Skeletal muscle cell (primary cell): ENCODE measurements around the gene SPIN1.

Experiments
- DNase-seq: peaks from one replicate; pipeline ENCODE4 v3.0.0-alpha.2; 2010; ENCODE audit warnings: low read depth
- H3K4me3 ChIP-seq: 2 replicates; pipeline ENCODE4 v1.5.1; 2011; ENCODE audit warnings: low read depth, mild to moderate bottlenecking, control low read depth, low read length, moderate library complexity

SPIN1 gene

GRCh38 chr9:88476491-88477271 is 88.4 kb downstream of the SPIN1 start:
- DNase-seq: no peak
- no peak overlapping the region for H3K4me3 ChIP-seq

GRCh38 chr9:88477300-88477751 is 89.1 kb downstream of the SPIN1 start:
- DNase-seq: peak; percentile 93
- no peak overlapping the region for H3K4me3 ChIP-seq

GRCh38 chr9:88478246-88478645 is 90.0 kb downstream of the SPIN1 start:
- H3K4me3 ChIP-seq: no peak overlapping the region
- no peak for DNase-seq

GRCh38 chr9:88481933-88482332 is 93.7 kb downstream of the SPIN1 start:
- no peak for DNase-seq
- no peak overlapping the region for H3K4me3 ChIP-seq

- no peak for DNase-seq
- no peak overlapping the region for H3K4me3 ChIP-seq
Measured at GRCh38 chr9:88488166-88488565, 99.9 kb downstream of the SPIN1 start.

- H3K4me3 ChIP-seq: no peak overlapping the region
- DNase-seq: no peak
Measured at GRCh38 chr9:88494983-88495721, 106.9 kb downstream of the SPIN1 start.

GRCh38 chr9:88497224-88497623 is 109.0 kb downstream of the SPIN1 start:
- no peak overlapping the region for H3K4me3 ChIP-seq
- no peak for DNase-seq

GRCh38 chr9:88498880-88499279 is 110.6 kb downstream of the SPIN1 start:
- no peak for DNase-seq
- no peak overlapping the region for H3K4me3 ChIP-seq

GRCh38 chr9:88501086-88501485 is 112.8 kb downstream of the SPIN1 start:
- H3K4me3 ChIP-seq: no peak overlapping the region
- DNase-seq: no peak

- no peak for DNase-seq
- H3K4me3 ChIP-seq: no peak overlapping the region
Measured at GRCh38 chr9:88502552-88503034, 114.3 kb downstream of the SPIN1 start.

GRCh38 chr9:88503081-88503844 is 115.0 kb downstream of the SPIN1 start:
- DNase-seq: no peak
- no peak overlapping the region for H3K4me3 ChIP-seq

GRCh38 chr9:88503845-88504764 is 115.9 kb downstream of the SPIN1 start:
- no peak overlapping the region for H3K4me3 ChIP-seq
- DNase-seq: no peak

- no peak overlapping the region for H3K4me3 ChIP-seq
- DNase-seq: no peak
Measured at GRCh38 chr9:88508326-88508725, 120.1 kb downstream of the SPIN1 start.

GRCh38 chr9:88511906-88512305 is 123.7 kb downstream of the SPIN1 start:
- no peak overlapping the region for H3K4me3 ChIP-seq
- DNase-seq: no peak

GRCh38 chr9:88514247-88514646 is 126.0 kb downstream of the SPIN1 start:
- H3K4me3 ChIP-seq: no peak overlapping the region
- DNase-seq: no peak

GRCh38 chr9:88521308-88521707 is 133.1 kb downstream of the SPIN1 start:
- no peak for DNase-seq
- H3K4me3 ChIP-seq: no peak overlapping the region

GRCh38 chr9:88522360-88522759 is 134.1 kb downstream of the SPIN1 start:
- H3K4me3 ChIP-seq: no peak overlapping the region
- no peak for DNase-seq

GRCh38 chr9:88523056-88523455 is 134.8 kb downstream of the SPIN1 start:
- H3K4me3 ChIP-seq: no peak overlapping the region
- peak; percentile 33 for DNase-seq

GRCh38 chr9:88524911-88525310 is 136.7 kb downstream of the SPIN1 start:
- no peak for DNase-seq
- no peak overlapping the region for H3K4me3 ChIP-seq
